GM18858 (cell line): Measurements from ENCODE around the gene TRIM69.
"Not testable (repeated sequence)": the region's sequence is repeated elsewhere in the genome, so short reads cannot be mapped to it uniquely, and the experiment has no call there.

Source experiments
- ATAC-seq: cut with Tn5 transposase; IDR thresholded peaks from one replicate; pipeline ENCODE4 v1.9.1; 2021; ENCODE audit not compliant: unreplicated experiment

TRIM69 gene

GRCh38 chr15:44736181-44736765, at the start of gene TRIM69:
TSS of gene TRIM69 (plus strand) at chr15:44736528. CDS start at chr15:44736705, 177 bp downstream.
- no peak for ATAC-seq

- ATAC-seq, result not testable (repeated sequence)
Measured at GRCh38 chr15:44689318-44689717, 47.0 kb upstream of the TRIM69 start.

GRCh38 chr15:44690245-44690644, 46.1 kb upstream of the TRIM69 start:
- ATAC-seq, result not testable (repeated sequence)

GRCh38 chr15:44692659-44693058, 43.7 kb upstream of the TRIM69 start:
- no peak for ATAC-seq

GRCh38 chr15:44694416-44694815, 41.9 kb upstream of the TRIM69 start:
- no peak for ATAC-seq

- no peak for ATAC-seq
Measured at GRCh38 chr15:44695294-44695693, 41.0 kb upstream of the TRIM69 start.

GRCh38 chr15:44697014-44697413, 39.3 kb upstream of the TRIM69 start:
- ATAC-seq, result no peak

- ATAC-seq, result no peak
Measured at GRCh38 chr15:44698641-44699040, 37.7 kb upstream of the TRIM69 start.

GRCh38 chr15:44700676-44701075, 35.7 kb upstream of the TRIM69 start:
- not testable (repeated sequence) for ATAC-seq

GRCh38 chr15:44705986-44706385, 30.3 kb upstream of the TRIM69 start:
- no peak for ATAC-seq

GRCh38 chr15:44706401-44706800, 29.9 kb upstream of the TRIM69 start:
- no peak for ATAC-seq

- ATAC-seq, result no peak
Measured at GRCh38 chr15:44706946-44707636, 29.2 kb upstream of the TRIM69 start.

GRCh38 chr15:44710236-44711095, 25.9 kb upstream of the TRIM69 start:
- ATAC-seq, result no peak

GRCh38 chr15:44711096-44711742, 25.1 kb upstream of the TRIM69 start, which contains the start of the genes B2M and PATL2:
TSS of gene B2M (plus strand) at chr15:44711517. CDS start at chr15:44711547, 30 bp downstream.
TSS of gene PATL2 (minus strand) at chr15:44711323. CDS start at chr15:44676490, 34,833 bp downstream.
- peak; percentile 89 for ATAC-seq

- no peak for ATAC-seq
Measured at GRCh38 chr15:44711743-44712345, 24.5 kb upstream of the TRIM69 start.

- no peak for ATAC-seq
Measured at GRCh38 chr15:44712346-44713005, 23.9 kb upstream of the TRIM69 start.

GRCh38 chr15:44713006-44713966, 23.0 kb upstream of the TRIM69 start:
- no peak for ATAC-seq

GRCh38 chr15:44715142-44715796, 21.1 kb upstream of the TRIM69 start:
- ATAC-seq, result no peak
